Measurements from ENCODE around the gene JAK2.

DNA sequence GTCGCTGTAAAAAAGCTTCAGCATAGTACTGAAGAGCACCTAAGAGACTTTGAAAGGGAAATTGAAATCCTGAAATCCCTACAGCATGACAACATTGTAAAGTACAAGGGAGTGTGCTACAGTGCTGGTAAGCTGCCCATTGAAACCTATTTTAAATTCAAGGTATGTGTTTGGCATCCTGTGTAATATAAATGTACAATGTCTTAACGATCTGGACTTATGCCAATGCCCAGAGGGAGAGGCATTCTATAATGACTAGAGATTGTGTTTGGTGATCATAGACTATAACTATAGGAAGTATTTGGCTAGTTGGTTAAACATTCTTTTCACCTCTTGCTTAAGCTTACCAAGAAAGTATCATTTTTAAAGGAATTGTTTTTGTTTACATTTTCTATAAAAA, 104.7 kb downstream of the JAK2 start:
- TF ChIP-seq MEF2A (IDR thresholded peaks at IDR 0.05; ENCODE audit: borderline replicate concordance, low read depth): no peak
- TF ChIP-seq, protein P1, sequence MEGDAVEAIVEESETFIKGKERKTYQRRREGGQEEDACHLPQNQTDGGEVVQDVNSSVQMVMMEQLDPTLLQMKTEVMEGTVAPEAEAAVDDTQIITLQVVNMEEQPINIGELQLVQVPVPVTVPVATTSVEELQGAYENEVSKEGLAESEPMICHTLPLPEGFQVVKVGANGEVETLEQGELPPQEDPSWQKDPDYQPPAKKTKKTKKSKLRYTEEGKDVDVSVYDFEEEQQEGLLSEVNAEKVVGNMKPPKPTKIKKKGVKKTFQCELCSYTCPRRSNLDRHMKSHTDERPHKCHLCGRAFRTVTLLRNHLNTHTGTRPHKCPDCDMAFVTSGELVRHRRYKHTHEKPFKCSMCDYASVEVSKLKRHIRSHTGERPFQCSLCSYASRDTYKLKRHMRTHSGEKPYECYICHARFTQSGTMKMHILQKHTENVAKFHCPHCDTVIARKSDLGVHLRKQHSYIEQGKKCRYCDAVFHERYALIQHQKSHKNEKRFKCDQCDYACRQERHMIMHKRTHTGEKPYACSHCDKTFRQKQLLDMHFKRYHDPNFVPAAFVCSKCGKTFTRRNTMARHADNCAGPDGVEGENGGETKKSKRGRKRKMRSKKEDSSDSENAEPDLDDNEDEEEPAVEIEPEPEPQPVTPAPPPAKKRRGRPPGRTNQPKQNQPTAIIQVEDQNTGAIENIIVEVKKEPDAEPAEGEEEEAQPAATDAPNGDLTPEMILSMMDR (IDR thresholded peaks at IDR 0.05): no peak
- no peak for TF ChIP-seq EZH2phosphoT487 (IDR thresholded peaks at IDR 0.05; ENCODE audit: borderline replicate concordance, low read depth)
- no peak for TF ChIP-seq POLR2AphosphoS5 (IDR thresholded peaks at IDR 0.05; ENCODE audit: low read depth, low read length)
- TF ChIP-seq TCF12 (IDR thresholded peaks at IDR 0.05): no peak
- no peak for TF ChIP-seq TAF1 (IDR thresholded peaks at IDR 0.05; ENCODE audit: borderline replicate concordance, low read depth, low read length)
- no peak for TF ChIP-seq GABPA (IDR thresholded peaks at IDR 0.05; ENCODE audit: low read depth)
- TF ChIP-seq JUND (IDR thresholded peaks at IDR 0.05): no peak
- TF ChIP-seq MXI1 (IDR thresholded peaks at IDR 0.05; ENCODE audit: low read depth, low read length): no peak
- no peak for TF ChIP-seq RFX5 (IDR thresholded peaks at IDR 0.05; ENCODE audit: low read length)
- TF ChIP-seq YY1 (IDR thresholded peaks at IDR 0.05; ENCODE audit: low read depth): no peak
- TF ChIP-seq, protein P2, sequence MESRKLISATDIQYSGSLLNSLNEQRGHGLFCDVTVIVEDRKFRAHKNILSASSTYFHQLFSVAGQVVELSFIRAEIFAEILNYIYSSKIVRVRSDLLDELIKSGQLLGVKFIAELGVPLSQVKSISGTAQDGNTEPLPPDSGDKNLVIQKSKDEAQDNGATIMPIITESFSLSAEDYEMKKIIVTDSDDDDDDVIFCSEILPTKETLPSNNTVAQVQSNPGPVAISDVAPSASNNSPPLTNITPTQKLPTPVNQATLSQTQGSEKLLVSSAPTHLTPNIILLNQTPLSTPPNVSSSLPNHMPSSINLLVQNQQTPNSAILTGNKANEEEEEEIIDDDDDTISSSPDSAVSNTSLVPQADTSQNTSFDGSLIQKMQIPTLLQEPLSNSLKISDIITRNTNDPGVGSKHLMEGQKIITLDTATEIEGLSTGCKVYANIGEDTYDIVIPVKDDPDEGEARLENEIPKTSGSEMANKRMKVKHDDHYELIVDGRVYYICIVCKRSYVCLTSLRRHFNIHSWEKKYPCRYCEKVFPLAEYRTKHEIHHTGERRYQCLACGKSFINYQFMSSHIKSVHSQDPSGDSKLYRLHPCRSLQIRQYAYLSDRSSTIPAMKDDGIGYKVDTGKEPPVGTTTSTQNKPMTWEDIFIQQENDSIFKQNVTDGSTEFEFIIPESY (IDR thresholded peaks at IDR 0.05; ENCODE audit: borderline replicate concordance, low read depth): no peak
- TF ChIP-seq, protein P3, sequence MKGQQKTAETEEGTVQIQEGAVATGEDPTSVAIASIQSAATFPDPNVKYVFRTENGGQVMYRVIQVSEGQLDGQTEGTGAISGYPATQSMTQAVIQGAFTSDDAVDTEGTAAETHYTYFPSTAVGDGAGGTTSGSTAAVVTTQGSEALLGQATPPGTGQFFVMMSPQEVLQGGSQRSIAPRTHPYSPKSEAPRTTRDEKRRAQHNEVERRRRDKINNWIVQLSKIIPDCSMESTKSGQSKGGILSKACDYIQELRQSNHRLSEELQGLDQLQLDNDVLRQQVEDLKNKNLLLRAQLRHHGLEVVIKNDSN (IDR thresholded peaks at IDR 0.05; ENCODE audit: borderline replicate concordance, low read depth): no peak
